Measurements from ENCODE around the gene OR52K2. TPM values are rescaled to one million over a fixed set of nuclear protein-coding genes. Genes with fewer than 3 reads are reported as not detected.

Gene OR52K2
- total RNA-seq, 4 donors from 2014 or later: not detected

DNA sequence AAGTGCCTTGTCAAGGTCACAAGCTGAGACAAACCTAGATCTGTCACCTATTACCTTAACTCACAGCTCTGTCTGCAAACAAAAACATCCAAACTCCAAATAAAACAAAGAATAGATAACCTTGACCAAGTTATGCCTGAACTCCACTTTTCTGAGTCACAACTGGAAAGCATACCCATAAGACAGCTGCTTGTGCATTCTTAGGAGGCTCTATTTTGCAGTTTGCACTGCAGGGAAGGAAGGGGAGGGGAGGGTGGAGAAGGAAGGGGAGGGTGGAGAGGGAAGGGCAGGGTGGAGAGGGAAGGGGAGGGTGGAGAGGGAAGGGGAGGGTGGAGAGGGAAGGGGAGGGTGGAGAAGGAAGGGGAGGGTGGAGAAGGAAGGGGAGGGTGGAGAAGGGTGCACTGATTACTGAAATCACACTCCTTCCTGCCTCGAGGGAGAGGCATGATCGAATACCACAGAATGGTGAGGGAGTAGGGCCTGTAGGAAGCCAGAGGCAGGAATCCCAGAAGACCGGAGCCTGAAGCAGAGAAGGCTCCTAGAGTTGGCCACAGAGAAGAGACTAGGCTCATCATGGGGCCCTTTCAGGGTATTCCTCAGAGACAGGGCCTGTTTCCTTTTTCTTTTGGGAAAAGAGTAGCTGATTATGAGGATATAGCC, 5.7 kb upstream of the OR52K2 start:
- Histone ChIP-seq H3K27me3 (no peaks in the 10 kb centered on the region), H3K27ac (no peak overlapping the region), H3K4me1 (no peaks in the 10 kb centered on the region), H3K4me3 (no peak overlapping the region), H3K9me3 (no peaks in the 10 kb centered on the region), H3K36me3 (no peaks in the 10 kb centered on the region)
- intact Hi-C loops (cut with DNase I; ENCODE audit: low total_unique reads) (no loop called here), in situ Hi-C loops (cut with MboI; ENCODE audit: low pct_ligation_motif_present in 1 of 4, low pct_unique_long_range_greater_than_20kb in 1 of 4, low sequenced_read_pairs in 3 of 4) (no loop called here)
- TF ChIP-seq POLR2A (IDR thresholded peaks at IDR 0.05) (no peak), POLR2AphosphoS5 (IDR thresholded peaks at IDR 0.05) (no peak), EP300 (IDR thresholded peaks at IDR 0.05; ENCODE audit: low read depth) (no peak)
- TF ChIP-seq, protein P1, sequence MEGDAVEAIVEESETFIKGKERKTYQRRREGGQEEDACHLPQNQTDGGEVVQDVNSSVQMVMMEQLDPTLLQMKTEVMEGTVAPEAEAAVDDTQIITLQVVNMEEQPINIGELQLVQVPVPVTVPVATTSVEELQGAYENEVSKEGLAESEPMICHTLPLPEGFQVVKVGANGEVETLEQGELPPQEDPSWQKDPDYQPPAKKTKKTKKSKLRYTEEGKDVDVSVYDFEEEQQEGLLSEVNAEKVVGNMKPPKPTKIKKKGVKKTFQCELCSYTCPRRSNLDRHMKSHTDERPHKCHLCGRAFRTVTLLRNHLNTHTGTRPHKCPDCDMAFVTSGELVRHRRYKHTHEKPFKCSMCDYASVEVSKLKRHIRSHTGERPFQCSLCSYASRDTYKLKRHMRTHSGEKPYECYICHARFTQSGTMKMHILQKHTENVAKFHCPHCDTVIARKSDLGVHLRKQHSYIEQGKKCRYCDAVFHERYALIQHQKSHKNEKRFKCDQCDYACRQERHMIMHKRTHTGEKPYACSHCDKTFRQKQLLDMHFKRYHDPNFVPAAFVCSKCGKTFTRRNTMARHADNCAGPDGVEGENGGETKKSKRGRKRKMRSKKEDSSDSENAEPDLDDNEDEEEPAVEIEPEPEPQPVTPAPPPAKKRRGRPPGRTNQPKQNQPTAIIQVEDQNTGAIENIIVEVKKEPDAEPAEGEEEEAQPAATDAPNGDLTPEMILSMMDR (IDR thresholded peaks at IDR 0.05): no peak
- WGBS, 2 donors (ENCODE audit: low coverage in 1 of 2): 0 to 30% methylated on average over 2 to 3 of the region's 3 CpGs
- no peak for DNase-seq

- Histone ChIP-seq H3K4me3 (no peak overlapping the region), H3K9me3 (no peaks in the 10 kb centered on the region), H3K27ac (no peak overlapping the region), H3K36me3 (no peaks in the 10 kb centered on the region), H3K4me1 (no peaks in the 10 kb centered on the region), H3K27me3 (no peaks in the 10 kb centered on the region)
- 86 to 90% methylated on average over 3 of the region's 3 CpGs for WGBS, 2 donors (ENCODE audit: low coverage in 1 of 2)
- no peak for DNase-seq
- TF ChIP-seq POLR2A (IDR thresholded peaks at IDR 0.05) (no peak), POLR2AphosphoS5 (IDR thresholded peaks at IDR 0.05) (no peak), EP300 (IDR thresholded peaks at IDR 0.05; ENCODE audit: low read depth) (no peak)
- TF ChIP-seq, protein P1 (IDR thresholded peaks at IDR 0.05): no peak
- intact Hi-C loops (cut with DNase I; ENCODE audit: low total_unique reads) (no loop called here), in situ Hi-C loops (cut with MboI; ENCODE audit: low pct_ligation_motif_present in 1 of 4, low pct_unique_long_range_greater_than_20kb in 1 of 4, low sequenced_read_pairs in 3 of 4) (no loop called here)
These were observed 4.0 kb downstream of the OR52K2 start for GRCh38 chr11:4453118-4453517.

- no peak overlapping the region for H3K4me3 ChIP-seq
- no peaks in the 10 kb centered on the region for H3K9me3 ChIP-seq
- TF ChIP-seq EP300 (IDR thresholded peaks at IDR 0.05; ENCODE audit: low read depth) (no peak), POLR2A (IDR thresholded peaks at IDR 0.05) (no peak), POLR2AphosphoS5 (IDR thresholded peaks at IDR 0.05) (no peak)
- TF ChIP-seq, protein P1 (IDR thresholded peaks at IDR 0.05): no peak
- DNase-seq: no peak
- H3K27ac ChIP-seq: no peak overlapping the region
- in situ Hi-C loops (cut with MboI; ENCODE audit: low pct_ligation_motif_present in 1 of 4, low pct_unique_long_range_greater_than_20kb in 1 of 4, low sequenced_read_pairs in 3 of 4): no loop called here
- no peaks in the 10 kb centered on the region for H3K36me3 ChIP-seq
- H3K27me3 ChIP-seq: no peaks in the 10 kb centered on the region
- H3K4me1 ChIP-seq: peaks cover 0 to 1% (median under 1%) of the 10 kb centered on the region in 4 donors
- intact Hi-C loops (cut with DNase I; ENCODE audit: low total_unique reads): no loop called here
These were observed 4.9 kb downstream of the OR52K2 start for GRCh38 chr11:4454021-4454420.

DNA sequence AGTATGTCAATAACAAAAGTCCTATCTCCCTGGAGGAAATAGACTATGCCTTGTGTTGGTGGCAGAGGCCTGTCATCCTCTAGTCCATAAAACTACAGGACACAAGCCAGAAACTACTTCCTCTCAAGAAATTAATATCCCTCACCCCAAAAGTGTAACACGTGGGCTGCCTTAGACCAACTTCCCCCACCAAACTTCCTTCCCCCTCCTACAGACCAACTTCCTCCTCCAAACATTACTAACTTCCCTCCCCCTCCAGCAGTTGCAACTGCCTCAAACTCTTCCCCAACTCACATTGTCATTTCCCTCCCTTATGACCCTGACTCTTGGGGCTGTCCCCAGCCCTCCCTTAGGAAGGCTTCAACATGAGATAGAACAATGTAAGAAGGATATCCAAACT, 6.3 kb downstream of the OR52K2 start:
- intact Hi-C loops (cut with DNase I; ENCODE audit: low total_unique reads): no loop called here
- 0 to 32% methylated on average over 1 of the region's 1 CpG for WGBS, 2 donors (ENCODE audit: low coverage in 1 of 2)
- Histone ChIP-seq H3K4me1 (peaks cover 0 to 9% (median 3%) of the 10 kb centered on the region in 4 donors), H3K27ac (no peak overlapping the region), H3K4me3 (no peak overlapping the region), H3K9me3 (no peaks in the 10 kb centered on the region), H3K36me3 (no peaks in the 10 kb centered on the region), H3K27me3 (no peaks in the 10 kb centered on the region)
- no peak for DNase-seq
- in situ Hi-C loops (cut with MboI; ENCODE audit: low pct_ligation_motif_present in 1 of 4, low pct_unique_long_range_greater_than_20kb in 1 of 4, low sequenced_read_pairs in 3 of 4): no loop called here
- TF ChIP-seq POLR2A (IDR thresholded peaks at IDR 0.05): no peak
- TF ChIP-seq POLR2AphosphoS5 (IDR thresholded peaks at IDR 0.05): no peak
- TF ChIP-seq, protein P1 (IDR thresholded peaks at IDR 0.05): no peak
- TF ChIP-seq EP300 (IDR thresholded peaks at IDR 0.05; ENCODE audit: low read depth): no peak

All from transverse colon (tissue), 4 donors.